NCI-H2107 treated with DMSO at 0.1 percent for 48 hours (cell line): ENCODE data around the gene BLM.
"Not testable (repeated sequence)": the region's sequence is repeated elsewhere in the genome, so short reads cannot be mapped to it uniquely, and the experiment has no call there.

Experiments
- DNase-seq: peaks from one replicate; lab custom pipeline; 2025; ENCODE audit not compliant: unreplicated experiment; lab: John Stamatoyannopoulos, UW

BLM gene

GRCh38 chr15:90840157-90840855, 123.2 kb downstream of the BLM start:
- no peak for DNase-seq

- no peak for DNase-seq
These were observed 123.8 kb downstream of the BLM start for GRCh38 chr15:90840954-90841353.

GRCh38 chr15:90844696-90845095, 127.5 kb downstream of the BLM start:
- DNase-seq, result no peak

GRCh38 chr15:90845201-90845949, 128.2 kb downstream of the BLM start:
- DNase-seq, result peak; percentile 24

GRCh38 chr15:90849424-90849823, 132.3 kb downstream of the BLM start:
- DNase-seq, result not testable (repeated sequence)

- DNase-seq, result no peak
These were observed 134.0 kb downstream of the BLM start for GRCh38 chr15:90851114-90851513.

GRCh38 chr15:90851940-90852339, 134.8 kb downstream of the BLM start:
- DNase-seq, result no peak

- no peak for DNase-seq
These were observed 138.0 kb downstream of the BLM start for GRCh38 chr15:90855139-90855538.

GRCh38 chr15:90857337-90857736, 140.2 kb downstream of the BLM start:
- no peak for DNase-seq

- DNase-seq, result no peak
These were observed 140.8 kb downstream of the BLM start for GRCh38 chr15:90857883-90858443.

GRCh38 chr15:90859234-90860131, 142.3 kb downstream of the BLM start:
- no peak for DNase-seq

- no peak for DNase-seq
These were observed 143.3 kb downstream of the BLM start for GRCh38 chr15:90860450-90860849.

- peak; percentile 63 for DNase-seq
These were observed 144.0 kb downstream of the BLM start for GRCh38 chr15:90860942-90861675.

- DNase-seq, result no peak
These were observed 145.3 kb downstream of the BLM start for GRCh38 chr15:90862487-90862886.

GRCh38 chr15:90862964-90863778, 146.0 kb downstream of the BLM start:
- no peak for DNase-seq

GRCh38 chr15:90863987-90864386, 146.8 kb downstream of the BLM start:
- DNase-seq, result no peak

- DNase-seq, result no peak
These were observed 147.4 kb downstream of the BLM start for GRCh38 chr15:90864507-90864906.

GRCh38 chr15:90865702-90866101, 148.6 kb downstream of the BLM start:
- DNase-seq, result no peak
